Adrenal gland (tissue), 12 donors: Measurements from ENCODE around the gene PMF1. TPM values are rescaled to one million over a fixed set of nuclear protein-coding genes. Genes with fewer than 3 reads are reported as not detected.

ENCODE experiments used
- DNase-seq, 7 donors: peaks; one replicate each; pipeline ENCODE4 v3.0.0-alpha.2; 2019 to 2020
- H3K27ac ChIP-seq, 5 donors: fragments of 200-600 bp; sonication (generic) in 4 of 5; 1 replicate in 3 of 5; 2 replicates in 2 of 5; pipeline versions ENCODE4 v1.5.1 to v1.8.0; 2016 to 2020; ENCODE audit warnings: mild to moderate bottlenecking in 1 of 5
- H3K27me3 ChIP-seq: fragments of 200-600 bp; 2 replicates; pipeline ENCODE4 v1.8.0; 2021
- H3K36me3 ChIP-seq, 2 donors: fragments of 200-600 bp; replicated peaks in 1 of 2; 1 replicate in 1 of 2; 2 replicates in 1 of 2; pipeline versions ENCODE4 v1.5.1 to v1.8.0; 2018 to 2022
- H3K4me1 ChIP-seq, 2 donors: fragments of 200-600 bp; replicated peaks in 1 of 2; 1 replicate in 1 of 2; 2 replicates in 1 of 2; pipeline versions ENCODE4 v1.5.1 to v1.8.0; 2018 to 2021
- H3K4me3 ChIP-seq, 4 donors: fragments of 200-600 bp; sonication (generic) in 3 of 4; one replicate each; pipeline ENCODE4 v1.5.1; 2016 to 2018
- H3K9me3 ChIP-seq, 3 donors: fragments of 200-600 bp; sonication (generic) in 1 of 3; replicated peaks in 1 of 3; 1 replicate in 2 of 3; 2 replicates in 1 of 3; pipeline versions ENCODE4 v1.5.1 to v1.8.0; 2016 to 2021
- POLR2A ChIP-seq, 2 donors: fragments of 450-650 bp; IDR thresholded peaks; one replicate each; pipeline ENCODE4 v1.6.1; 2017; ENCODE audit warnings: antibody characterized with exemption in 2 of 2, mild to moderate bottlenecking in 2 of 2, moderate library complexity in 1 of 2
- WGBS, 4 donors: extraction: QIAGEN DNeasy Blood & Tissue Kit in 2 of 4; methylation state at CpG; one replicate each; pipeline versions ENCODE4 v1.1.5 to v1.1.7; 2013 to 2017; 5-methylcytosine and 5-hydroxymethylcytosine counted together
- intact Hi-C, 2 donors: fragments of 100-400 bp; cut with DNase I; formaldehyde crosslinking; loops; one replicate each; pipeline versions ENCODE4 v1.14.1 to v1.15.0; 2022 to 2023
- polyA plus RNA-seq, 3 donors: library from polyadenylated mRNA; stranded (reverse); fragments of 200-250 nt in 2 of 3; fragments of 350-450 nt in 1 of 3; fragmentation: Illumina TruSeq in 1 of 3; extraction: RNeasy Lipid Tissue Mini Kit (QIAGEN cat#74804) in 1 of 3; gene quantifications; one replicate each; pipeline ENCODE4 v1.2.3, GENCODE V29; 2013 to 2014
- total RNA-seq, 9 donors: library from RNA; depleted of rRNA in 4 of 9; stranded (reverse); fragments of >200 nt in 4 of 9; fragments of 120-200 nt in 1 of 9; fragmentation: NEBNext Ultra II Directional in 1 of 9; extraction: Animal tissue kit (Norgen Biotek cat#: 25700) in 1 of 9; gene quantifications; one replicate each; pipeline versions ENCODE4 v1.1.0 to v1.2.4, GENCODE V29; 2013 to 2023
- TF ChIP-seq, protein P1 (sequence below), 6 experiments: fragments of 450-650 bp in 4 of 6; fragments of 200-600 bp in 2 of 6; sonication (generic) in 1 of 6; IDR thresholded peaks; 1 replicate in 5 of 6; 2 replicates in 1 of 6; pipeline versions ENCODE4 v1.5.1 to v1.8.0; 2016 to 2021; ENCODE audit warnings: antibody characterized with exemption in 6 of 6, mild to moderate bottlenecking in 2 of 6, moderate library complexity in 1 of 6
- donor health status: healthy with polysubstance abuse.
- donor health status: Bipolar disorder and iron deficiency.
- donor health status: DM: yes; HTN: yes; CAD: no.
- donor health status: DM: no; HTN: no; CAD: no.
- donor health status: DM: no; HTN: no; CAD: no.
- donor health status: DM: yes; HTN: yes; CAD: no.

Gene PMF1
- total and polyA plus RNA-seq, 12 donors = 45.6 to 103 (median 67.7) TPM

DNA sequence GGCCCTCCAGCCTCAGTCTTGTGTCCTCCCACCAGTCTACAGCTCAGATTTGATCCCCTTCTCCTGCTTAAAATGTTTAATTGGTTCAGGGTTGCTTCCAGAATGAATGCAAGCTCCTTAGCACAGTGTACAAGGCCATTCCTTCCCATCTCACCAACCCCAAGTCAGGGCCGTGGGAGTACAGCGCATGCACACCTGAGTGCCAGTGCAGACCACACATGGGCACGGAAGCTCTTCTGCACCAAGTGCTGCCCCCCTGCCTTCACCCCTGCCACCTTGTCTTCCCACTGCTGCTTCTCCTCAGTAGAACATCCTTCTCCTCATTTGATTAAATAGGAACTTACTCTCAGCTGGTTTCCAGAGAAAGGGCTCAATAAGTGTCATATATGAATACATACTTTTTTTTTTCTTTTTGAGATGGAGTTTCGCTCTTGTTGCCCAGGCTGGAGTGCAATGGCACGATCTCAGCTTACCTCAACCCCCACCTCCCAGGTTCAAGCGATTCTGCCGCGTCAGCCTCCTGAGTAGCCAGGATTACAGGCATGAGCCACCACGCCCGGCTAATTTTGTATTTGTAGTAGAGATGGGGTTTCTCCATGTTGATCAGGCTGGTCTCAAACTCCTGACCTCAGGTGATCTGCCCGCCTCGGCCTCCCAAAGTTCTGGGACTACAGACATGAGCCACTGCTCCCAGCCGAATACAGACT lies 9.3 kb downstream of the PMF1 start:
- intact Hi-C loops = loop anchor here (5.0 kb wide), 2 partner anchors 75 to 125 kb away; no protein-coding TSS in a partner anchor
- H3K9me3 ChIP-seq = no peaks in the 10 kb centered on the region
- 92 to 94% (median 94%) methylated on average over 13 of the region's 13 CpGs for WGBS, 4 donors
- peaks cover 0 to 54% of the 10 kb centered on the region in 2 donors for H3K36me3 ChIP-seq
- H3K4me3 ChIP-seq = no peak overlapping the region
- peaks cover 15 to 19% of the 10 kb centered on the region in 2 donors for H3K4me1 ChIP-seq
- no peak for TF ChIP-seq POLR2A (IDR thresholded peaks at IDR 0.05)
- TF ChIP-seq, protein P1, sequence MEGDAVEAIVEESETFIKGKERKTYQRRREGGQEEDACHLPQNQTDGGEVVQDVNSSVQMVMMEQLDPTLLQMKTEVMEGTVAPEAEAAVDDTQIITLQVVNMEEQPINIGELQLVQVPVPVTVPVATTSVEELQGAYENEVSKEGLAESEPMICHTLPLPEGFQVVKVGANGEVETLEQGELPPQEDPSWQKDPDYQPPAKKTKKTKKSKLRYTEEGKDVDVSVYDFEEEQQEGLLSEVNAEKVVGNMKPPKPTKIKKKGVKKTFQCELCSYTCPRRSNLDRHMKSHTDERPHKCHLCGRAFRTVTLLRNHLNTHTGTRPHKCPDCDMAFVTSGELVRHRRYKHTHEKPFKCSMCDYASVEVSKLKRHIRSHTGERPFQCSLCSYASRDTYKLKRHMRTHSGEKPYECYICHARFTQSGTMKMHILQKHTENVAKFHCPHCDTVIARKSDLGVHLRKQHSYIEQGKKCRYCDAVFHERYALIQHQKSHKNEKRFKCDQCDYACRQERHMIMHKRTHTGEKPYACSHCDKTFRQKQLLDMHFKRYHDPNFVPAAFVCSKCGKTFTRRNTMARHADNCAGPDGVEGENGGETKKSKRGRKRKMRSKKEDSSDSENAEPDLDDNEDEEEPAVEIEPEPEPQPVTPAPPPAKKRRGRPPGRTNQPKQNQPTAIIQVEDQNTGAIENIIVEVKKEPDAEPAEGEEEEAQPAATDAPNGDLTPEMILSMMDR (IDR thresholded peaks at IDR 0.05) = no peak
- H3K27ac ChIP-seq = no peak overlapping the region
- no peak for DNase-seq
- H3K27me3 ChIP-seq = no peaks in the 10 kb centered on the region

DNA sequence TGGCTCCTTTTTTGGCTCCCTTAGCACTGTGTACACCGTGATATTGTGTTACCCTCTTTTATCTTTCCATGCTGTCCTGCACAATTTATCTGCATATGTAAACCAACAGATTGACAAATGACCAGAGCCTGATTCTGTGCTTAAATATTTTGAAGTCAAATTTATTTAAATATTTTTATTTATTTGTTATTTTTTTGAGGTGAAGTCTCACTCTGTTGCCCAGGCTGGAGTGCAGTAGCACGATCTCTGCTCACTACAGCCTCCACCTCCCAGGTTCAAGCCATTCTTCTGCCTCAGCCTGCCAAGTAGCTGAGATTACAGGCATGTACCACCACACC lies 12.8 kb downstream of the PMF1 start:
- intact Hi-C loops = loop anchor here (5.0 kb wide), 2 partner anchors 78 to 133 kb away; no protein-coding TSS in a partner anchor
- H3K9me3 ChIP-seq = no peaks in the 10 kb centered on the region
- TF ChIP-seq POLR2A (IDR thresholded peaks at IDR 0.05) = no peak
- TF ChIP-seq, protein P1 (IDR thresholded peaks at IDR 0.05) = peak in 1 of 6 experiments; percentile 34
- H3K4me3 ChIP-seq = no peak overlapping the region
- peaks cover 0 to 57% of the 10 kb centered on the region in 2 donors for H3K36me3 ChIP-seq
- no peaks in the 10 kb centered on the region for H3K4me1 ChIP-seq
- no peak overlapping the region for H3K27ac ChIP-seq
- DNase-seq = no peak
- 6 to 15% (median 9%) methylated on average over 2 of the region's 2 CpGs for WGBS, 4 donors
- no peaks in the 10 kb centered on the region for H3K27me3 ChIP-seq

DNA sequence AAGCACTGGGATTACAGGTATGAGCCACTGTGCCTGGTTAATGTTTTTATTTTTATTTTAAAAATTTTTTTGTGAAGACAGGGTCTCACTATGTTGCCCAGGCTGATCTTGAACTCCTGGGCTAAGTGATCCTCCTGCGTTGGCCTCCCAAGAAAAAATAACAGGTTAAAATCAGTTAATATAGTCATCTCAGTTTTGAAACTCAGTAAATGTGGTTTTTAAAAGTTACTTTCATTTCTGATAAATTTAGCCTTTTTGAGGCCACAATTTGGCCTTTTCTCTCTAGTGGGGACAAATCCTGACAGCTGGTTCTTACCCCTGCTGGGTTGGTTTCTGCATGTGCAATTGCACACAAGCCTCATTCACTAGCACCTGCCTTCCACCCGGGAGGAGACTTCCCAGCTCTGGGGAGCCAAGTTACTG lies 13.3 kb downstream of the PMF1 start:
- TF ChIP-seq POLR2A (IDR thresholded peaks at IDR 0.05) = no peak
- Histone ChIP-seq H3K27me3 (no peaks in the 10 kb centered on the region), H3K4me1 (no peaks in the 10 kb centered on the region), H3K9me3 (no peaks in the 10 kb centered on the region), H3K27ac (no peak overlapping the region), H3K36me3 (peaks cover 0 to 52% of the 10 kb centered on the region in 2 donors), H3K4me3 (no peak overlapping the region)
- DNase-seq = no peak
- WGBS, 4 donors = 62 to 89% (median 73%) methylated on average over 2 of the region's 2 CpGs
- intact Hi-C loops = loop anchor here (5.0 kb wide), 2 partner anchors 79 to 134 kb away; no protein-coding TSS in a partner anchor

DNA sequence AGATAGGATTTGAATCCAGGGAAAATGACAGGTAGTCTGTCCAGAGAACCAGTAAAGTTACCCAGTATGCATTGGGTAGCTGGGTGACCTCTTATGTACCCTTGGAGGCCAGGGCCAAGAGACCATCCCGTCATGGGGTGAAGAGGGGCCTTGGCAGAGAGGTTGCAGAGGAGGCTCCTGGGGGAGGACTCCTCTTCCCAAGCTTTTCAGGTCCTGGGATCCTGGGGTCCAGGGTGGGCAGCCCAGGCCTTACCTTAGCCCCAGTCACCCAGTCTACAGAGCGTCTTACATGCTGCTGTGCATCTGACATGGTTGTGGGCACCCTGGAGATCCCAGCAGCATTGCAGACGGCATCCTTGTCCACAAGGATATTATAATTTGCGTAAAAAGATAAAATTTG lies 14.0 kb downstream of the PMF1 start:
- intact Hi-C loops = loop anchor here (5.0 kb wide), 2 partner anchors 79 to 134 kb away; no protein-coding TSS in a partner anchor
- H3K36me3 ChIP-seq = peaks cover 0 to 46% of the 10 kb centered on the region in 2 donors
- no peaks in the 10 kb centered on the region for H3K9me3 ChIP-seq

More for the DNA sequence above, 14.0 kb downstream of the PMF1 start:
- Histone ChIP-seq H3K27ac (no peak overlapping the region), H3K27me3 (no peaks in the 10 kb centered on the region), H3K4me3 (no peak overlapping the region), H3K4me1 (no peaks in the 10 kb centered on the region)
- WGBS, 4 donors = 69 to 88% (median 82%) methylated on average over 4 of the region's 4 CpGs
- TF ChIP-seq POLR2A (IDR thresholded peaks at IDR 0.05) = no peak
- TF ChIP-seq, protein P1 (IDR thresholded peaks at IDR 0.05) = no peak
- DNase-seq = no peak
